GM18951 (cell line): Measurements from ENCODE around the gene PHACTR3.

Experiments used
- POLR2A ChIP-seq: IDR thresholded peaks from 4 replicates; pipeline ENCODE4 v1.6.1; 2011; ENCODE audit warnings: mild to moderate bottlenecking; ENCODE audit not compliant: insufficient read length, insufficient read depth; ENCODE audit errors: extremely low read depth
- in situ Hi-C: fragments of 300-500 bp; cut with MboI; formaldehyde crosslinking; loops from one replicate; pipeline ENCODE4 v1.12.0; 2022; ENCODE audit warnings: low sequenced_read_pairs, mixed read lengths, inconsistent platforms; ENCODE audit not compliant: unreplicated experiment

Gene PHACTR3

DNA sequence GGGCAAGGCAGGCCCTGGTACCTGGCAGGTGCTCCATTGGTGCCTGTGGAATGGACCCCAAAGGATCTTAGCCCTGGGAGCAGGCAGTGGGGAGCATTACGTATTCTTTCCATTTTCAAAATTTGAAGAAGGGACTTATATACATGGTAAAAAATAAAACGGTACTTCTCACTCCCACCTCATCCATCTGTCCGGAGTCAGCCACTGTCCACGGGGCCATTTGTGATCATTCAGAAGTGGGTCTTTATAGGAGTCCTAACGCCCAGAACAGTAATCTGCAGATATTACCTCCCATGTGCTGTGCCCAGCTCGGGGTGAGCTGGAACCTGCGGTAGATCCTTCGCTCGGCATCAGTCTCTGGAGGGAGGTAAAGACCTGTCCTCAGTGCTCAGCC, 218.7 kb downstream of the PHACTR3 start:
- no peak for TF ChIP-seq POLR2A
- in situ Hi-C loops: no loop called here

DNA sequence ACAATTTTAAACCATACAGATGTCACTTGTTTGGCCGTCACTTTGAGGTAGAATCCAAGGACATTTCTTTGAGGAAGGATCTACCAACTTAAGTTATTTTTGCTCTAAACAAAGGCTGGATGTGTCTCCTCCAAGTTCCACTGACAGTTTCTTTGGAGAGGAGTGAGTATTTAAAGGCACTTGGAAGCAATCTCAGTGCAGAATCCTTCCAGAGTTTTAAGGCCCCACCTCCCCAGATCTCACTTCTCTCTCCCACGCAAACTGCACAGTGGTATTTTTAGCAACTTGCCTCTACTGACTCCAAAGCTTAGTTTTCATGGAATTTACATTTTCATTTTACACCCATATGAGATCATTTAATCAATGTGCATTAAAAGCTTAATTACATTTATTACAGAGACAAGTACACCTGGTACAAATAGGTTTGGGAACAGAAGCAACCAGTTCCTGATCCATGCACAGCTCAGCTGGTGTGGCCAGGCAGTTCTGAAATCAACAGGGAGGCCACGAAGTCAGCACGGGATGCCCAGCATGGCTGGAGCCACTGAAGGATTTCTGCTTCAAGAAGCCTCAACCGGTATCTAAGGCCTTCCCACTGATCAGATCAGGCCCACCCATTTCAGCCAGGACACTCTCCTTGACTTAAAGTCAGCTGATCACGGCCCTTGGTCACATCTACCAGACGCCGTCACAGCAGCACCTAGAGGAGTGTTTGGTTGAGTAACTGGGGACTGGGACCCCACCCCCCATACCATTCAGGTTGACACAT, 219.3 kb downstream of the PHACTR3 start:
- in situ Hi-C loops: no loop called here
- TF ChIP-seq POLR2A: no peak

DNA sequence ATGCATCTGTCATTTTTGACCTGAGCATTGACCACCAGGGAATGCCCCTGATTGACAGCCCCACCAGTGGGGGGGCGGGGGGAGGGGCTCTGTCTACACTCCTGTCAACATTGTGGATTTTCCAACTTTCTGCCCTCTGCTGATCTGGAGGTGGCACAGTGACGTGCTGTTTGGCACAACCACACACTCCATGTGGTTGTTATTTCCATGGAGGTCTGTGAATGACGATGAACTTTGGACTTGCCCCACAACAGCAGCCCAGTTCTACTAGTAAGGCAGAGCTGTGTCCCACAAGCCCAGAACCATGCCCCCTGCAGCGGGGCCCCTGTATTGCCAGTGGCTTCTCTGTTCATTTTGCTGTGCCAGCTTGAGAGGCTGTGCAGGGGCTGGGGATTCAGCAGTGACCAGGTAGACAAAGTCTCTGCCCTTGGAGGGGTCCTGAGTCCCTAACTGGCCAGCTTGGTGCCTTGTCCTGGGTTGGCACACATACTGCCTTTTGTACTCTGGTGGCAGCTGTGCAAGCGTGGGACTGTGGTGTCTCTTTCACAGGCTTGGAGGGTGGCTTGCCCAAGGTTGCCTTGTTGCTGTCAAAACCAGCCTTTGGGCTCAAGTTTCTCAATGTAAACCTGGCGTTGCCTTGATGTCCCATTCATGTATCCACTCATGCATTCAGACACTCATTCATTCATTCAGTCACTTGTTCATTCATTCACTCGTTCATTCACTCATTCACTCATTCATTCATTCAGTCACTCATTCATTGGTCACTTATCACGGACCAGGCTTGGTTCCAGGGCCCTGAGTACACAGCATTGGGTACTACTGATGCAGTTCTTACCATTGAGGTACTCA, 220.6 kb downstream of the PHACTR3 start:
- in situ Hi-C loops: no loop called here
- no peak for TF ChIP-seq POLR2A

DNA sequence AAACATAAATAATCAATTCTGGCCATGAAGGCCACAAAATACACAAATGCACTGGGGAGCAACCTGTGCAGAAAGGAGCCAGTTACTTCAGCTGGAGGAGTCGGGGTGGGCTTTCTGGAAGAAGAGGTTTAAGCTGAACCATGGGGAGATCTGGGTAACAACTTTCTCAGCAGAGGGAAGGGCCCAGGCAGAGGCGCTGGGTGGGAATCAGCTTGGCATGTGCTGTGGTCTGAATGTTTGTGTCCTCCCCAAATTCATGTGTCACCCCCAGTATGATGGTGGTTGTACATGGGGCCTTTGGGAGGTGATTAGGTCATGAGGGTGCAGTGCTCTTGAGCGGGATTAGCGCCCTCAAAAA, 221.2 kb downstream of the PHACTR3 start:
- in situ Hi-C loops: no loop called here
- TF ChIP-seq POLR2A: no peak

DNA sequence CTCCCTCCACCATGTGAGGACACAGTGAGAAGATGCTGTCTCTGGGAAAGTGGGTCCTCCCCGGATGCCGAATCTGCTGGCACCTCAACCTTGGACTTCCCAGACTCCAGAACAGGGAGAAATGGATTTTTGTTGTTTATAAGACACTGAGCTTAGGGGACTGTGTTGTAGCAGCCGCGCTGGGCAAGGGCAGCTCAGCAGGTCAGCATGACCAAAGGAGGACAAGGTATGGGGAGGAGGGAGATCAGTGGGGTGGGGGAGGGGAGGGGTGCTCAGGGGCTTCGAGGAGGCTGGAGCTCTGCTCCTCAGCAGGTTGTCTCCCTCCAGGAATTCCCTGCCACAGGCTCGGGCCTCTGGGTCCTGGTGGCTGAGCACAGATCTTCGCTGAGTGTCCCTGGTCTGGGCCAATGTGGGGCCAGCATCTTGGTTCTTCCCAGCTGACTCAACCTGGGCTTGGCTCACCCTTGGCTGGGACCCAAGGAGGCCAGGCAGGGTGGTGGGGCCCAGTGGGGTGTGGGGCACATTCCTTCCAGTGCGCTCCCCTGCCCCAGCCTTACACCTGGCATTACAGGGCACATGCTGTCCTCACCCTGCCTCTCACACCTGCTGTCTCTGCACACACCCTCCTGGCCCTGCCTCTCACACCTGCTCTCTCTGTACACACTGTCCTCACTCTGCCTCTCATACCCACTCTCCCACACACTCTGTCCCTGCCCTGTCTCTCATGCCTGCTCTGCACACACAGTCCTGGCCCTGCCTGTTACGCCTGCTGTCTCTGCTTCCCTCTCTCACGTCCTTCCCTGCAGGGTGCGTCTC, 221.8 kb downstream of the PHACTR3 start:
- in situ Hi-C loops: no loop called here
- TF ChIP-seq POLR2A: no peak

DNA sequence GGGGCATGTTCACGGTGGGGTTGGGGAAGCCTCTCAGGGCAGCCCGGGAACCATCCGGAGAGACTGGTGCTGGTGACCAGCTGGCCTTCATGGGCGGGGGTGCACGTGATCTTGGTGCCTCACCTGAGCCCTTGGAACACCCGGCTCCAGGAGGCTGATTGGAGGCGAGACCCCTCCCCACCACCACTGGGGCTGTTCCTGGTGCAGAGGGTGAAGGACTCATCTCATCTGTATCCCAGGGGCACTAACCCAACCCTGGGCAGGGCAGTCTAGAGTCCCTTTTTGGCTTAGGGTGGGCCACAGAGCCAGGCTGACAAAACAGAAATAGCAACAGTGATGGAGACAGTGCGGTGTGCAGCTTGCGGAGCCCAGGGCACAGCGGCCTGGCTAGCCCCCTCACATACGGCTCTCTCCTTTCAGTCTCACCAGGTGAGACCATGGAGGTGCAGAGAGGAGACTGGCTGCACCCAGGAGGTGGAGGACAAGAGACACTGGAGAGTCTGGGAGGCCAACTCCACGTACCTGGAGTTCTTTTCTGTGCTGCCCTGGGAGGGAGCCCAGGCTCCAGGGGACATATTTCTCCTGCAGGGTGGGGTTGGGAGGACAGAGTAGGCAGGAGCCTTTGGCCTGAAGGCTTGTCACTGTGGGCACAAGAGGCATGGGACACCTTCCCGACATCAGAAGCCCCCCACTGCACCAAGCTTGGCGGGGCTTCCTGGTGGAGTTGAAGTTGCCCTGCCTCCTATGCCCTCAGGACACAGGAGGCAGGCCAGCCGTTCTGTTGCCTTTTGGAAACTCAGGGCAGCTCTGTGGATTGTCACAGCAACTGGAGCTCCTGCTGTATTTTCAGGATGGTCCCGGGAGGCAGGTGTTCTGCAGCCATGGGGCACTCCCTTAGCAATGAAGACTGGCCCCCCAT, 223.1 kb downstream of the PHACTR3 start:
- no peak for TF ChIP-seq POLR2A
- in situ Hi-C loops: no loop called here

DNA sequence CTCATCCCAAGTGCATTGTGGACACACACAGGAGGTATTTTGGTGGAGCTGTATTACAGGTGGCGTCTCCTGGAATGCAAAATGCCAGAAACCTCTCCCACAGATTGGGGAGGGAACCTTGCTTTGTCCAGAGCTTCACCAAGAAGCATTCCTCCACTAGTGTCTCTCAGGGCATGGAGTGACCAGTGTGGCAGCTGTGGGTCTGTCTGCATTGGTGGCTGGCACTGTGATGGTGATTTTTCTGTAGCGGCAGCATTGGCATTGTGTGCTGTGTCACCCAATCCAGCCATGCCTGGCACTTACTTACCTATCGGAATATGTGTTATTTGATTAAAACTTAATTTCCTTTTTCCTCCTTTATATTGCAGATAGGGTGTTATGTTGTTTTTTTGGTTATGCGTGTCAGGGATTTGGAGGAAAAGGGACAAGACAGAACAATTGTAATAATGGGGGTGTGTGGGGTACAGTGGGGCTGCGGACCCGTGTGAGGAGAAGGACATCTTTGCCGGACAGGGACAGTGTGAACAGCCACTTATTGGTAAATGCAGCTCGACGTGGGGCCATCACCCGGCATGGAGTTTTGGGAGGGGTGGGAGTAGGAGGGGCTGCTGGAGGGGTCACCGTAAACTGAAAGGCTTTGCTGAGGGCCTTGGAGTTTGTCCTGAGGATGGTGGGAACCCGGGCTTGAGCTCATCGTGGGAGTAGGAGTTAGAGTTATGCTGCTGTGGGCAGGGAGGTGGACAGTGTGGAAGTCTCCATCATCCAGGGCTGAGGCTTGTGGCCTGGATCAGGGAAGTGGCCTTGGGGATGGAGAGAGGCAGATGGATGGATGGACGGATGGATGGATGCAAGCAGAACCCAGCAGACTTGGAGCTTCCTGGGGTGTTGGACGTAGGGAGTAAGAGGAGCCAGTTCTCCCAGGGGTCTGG, 224.0 kb downstream of the PHACTR3 start:
- in situ Hi-C loops: no loop called here

DNA sequence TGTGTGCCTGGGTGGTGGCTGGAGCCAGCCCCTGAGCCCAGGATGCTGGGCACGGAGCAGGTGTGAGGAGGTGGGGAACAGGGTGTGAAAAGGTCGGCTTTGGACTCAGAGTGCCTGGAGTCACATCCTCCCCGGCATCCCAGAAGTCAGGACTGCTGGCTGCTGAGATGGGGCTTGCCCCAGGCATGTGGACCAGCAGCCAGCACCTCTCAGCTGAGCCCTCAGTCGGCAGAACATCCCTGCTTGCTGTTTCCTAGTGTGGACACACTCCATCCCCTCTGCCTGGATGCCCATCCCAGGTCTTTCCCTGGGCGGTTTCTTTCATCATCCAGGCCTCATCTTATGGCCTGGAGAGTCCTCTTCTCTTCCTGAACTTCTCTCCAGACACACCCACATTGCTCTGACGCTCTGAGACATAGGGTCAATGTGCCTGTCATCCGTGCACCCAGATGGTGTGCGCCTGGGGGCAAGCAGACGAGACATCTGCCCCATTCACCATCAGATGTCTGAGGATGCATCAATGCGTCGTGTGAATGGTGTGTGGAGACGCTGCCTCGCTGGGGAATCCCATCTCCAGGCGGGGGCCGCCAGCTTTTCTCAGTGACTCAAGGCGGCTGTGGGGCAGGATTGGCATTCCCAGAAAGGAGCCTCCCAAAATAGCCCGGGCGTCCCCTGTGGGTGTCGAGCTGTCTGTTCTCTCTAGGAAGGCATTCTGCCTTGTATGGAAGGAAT, 224.9 kb downstream of the PHACTR3 start:
- in situ Hi-C loops: no loop called here

More for the DNA sequence above, 224.0 kb downstream of the PHACTR3 start:
- no peak for TF ChIP-seq POLR2A

DNA sequence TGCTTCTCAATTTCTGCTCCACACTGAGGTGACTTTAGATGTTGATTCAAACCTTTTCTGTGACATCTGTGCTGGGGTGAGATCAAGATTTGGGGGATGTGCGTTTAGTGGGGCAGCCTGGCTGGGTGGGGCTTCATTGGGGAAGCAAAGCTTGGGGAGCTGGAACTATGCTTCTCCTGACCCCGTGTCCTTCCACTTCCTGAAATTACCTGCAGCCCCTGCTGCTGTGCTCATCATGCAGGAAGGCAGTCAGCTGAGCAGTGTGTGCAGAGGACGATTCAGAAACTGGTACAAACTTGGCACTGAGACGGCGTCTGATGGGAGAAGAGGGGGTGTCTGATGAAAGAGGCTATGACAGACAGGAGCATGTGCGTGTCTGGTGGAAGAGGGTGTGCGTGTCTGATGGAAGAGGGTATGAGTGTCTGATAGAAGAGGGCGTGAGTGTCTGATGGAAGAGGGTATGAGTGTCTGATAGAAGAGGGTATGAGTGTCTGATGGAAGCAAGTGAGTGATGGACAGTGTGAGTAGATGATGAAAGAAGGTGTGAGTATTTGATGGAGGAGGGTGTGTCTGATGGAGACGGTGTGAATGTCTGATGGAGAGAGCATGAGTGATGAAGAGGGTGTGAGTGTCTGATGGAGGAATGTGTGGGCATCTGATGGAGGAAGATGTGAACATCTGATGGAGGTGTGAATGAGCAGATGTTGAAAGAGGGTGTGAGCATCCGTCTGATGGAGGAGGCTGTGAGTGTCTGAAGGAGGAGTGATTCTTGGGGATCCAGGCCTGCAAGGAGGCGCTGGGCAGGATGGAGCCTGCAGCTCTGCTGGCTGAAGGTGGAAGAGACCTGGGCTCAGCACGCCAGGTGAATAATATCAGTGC, 225.7 kb downstream of the PHACTR3 start:
- in situ Hi-C loops: no loop called here
- no peak for TF ChIP-seq POLR2A

More for the DNA sequence above, 224.9 kb downstream of the PHACTR3 start:
- no peak for TF ChIP-seq POLR2A

DNA sequence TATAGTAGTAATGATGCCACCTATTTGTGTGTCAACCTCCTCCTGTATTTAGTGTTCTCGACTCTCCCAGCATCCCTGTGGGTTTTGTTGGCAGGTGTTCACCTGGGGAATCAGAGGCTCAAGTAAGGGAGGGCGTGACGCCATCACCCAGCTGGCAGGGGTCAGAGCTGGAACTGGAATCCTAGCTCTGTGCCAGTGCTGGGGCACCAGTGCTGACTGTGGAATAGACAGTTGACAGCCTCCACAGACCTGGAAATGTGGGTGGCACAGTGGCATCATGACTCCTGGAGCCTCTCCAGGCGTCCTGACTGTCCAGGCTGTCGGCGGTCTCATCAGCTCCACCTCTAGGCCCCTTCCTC, 226.3 kb downstream of the PHACTR3 start:
- TF ChIP-seq POLR2A: no peak
- in situ Hi-C loops: no loop called here
